ENCODE results near the gene HPCAL4.

- TF ChIP-seq CTCF (conservative IDR thresholded peaks at IDR 0.05 in 1 of 2, IDR thresholded peaks at IDR 0.05 in 1 of 2; ENCODE audit: low read depth in 1 of 2, low read length in 2 of 2) (no peak), EZH2 (IDR thresholded peaks at IDR 0.05; ENCODE audit: low read length, missing control alignments) (no peak)
Observed at GRCh38 chr1:39655578-39656268, 35.5 kb downstream of the HPCAL4 start.
